Keratinocyte (primary cell): ENCODE data around the gene DYNC1I1.

Source experiments
- CTCF ChIP-seq, 3 experiments: IDR thresholded peaks in 1 of 3; conservative IDR thresholded peaks in 1 of 3; optimal IDR thresholded peaks in 1 of 3; 2 replicates in 2 of 3; 3 replicates in 1 of 3; pipeline versions ENCODE3 to v1.5.1; 2011; ENCODE audit warnings: low read length in 3 of 3, mild to moderate bottlenecking in 3 of 3, moderate library complexity in 2 of 3, control low read depth in 1 of 3, inconsistent platforms in 1 of 3; ENCODE audit not compliant: insufficient read depth in 2 of 3; ENCODE audit errors: extremely low read depth in 1 of 3
- EZH2 ChIP-seq: IDR thresholded peaks from one replicate; pipeline ENCODE4 v1.6.1; 2012; ENCODE audit warnings: inconsistent platforms, mild to moderate bottlenecking, low read length, moderate library complexity

DNA sequence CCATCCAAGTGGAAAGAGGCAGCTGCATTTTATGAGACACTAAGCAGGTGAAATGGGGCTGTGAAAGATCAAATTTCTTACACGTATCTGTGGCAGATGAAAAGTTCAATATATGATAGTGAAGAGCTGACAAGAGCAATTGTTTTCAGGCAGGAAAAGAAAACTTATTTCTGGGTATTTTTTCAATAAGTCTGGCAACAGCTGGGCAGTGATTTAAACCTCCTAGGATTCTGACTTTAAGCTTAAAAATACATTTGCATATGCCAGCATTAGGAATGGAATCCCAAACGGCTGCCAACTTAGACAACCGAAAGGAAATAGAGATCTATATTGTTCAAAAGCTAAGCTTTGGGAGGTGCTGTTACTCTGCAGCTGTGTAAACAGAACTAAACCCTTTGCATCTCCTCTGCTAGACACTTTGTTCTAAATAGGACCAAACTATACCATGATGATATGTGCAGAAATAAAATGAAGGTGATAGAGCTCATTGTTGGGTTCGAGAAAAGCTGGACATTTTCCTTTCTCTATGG, 26.1 kb downstream of the DYNC1I1 start:
- TF ChIP-seq CTCF (optimal IDR thresholded peaks at IDR 0.05 in 1 of 3, IDR thresholded peaks at IDR 0.05 in 1 of 3, conservative IDR thresholded peaks at IDR 0.05 in 1 of 3; ENCODE audit: extremely low read depth in 1 of 3, insufficient read depth in 2 of 3, low read length in 3 of 3) = no peak
- TF ChIP-seq EZH2 = no peak
